Aortic smooth muscle cell (primary cell): Measurements from ENCODE around the gene CTPS1. TPM values are rescaled to one million over a fixed set of nuclear protein-coding genes. Genes with fewer than 3 reads are reported as not detected.

Experiments
- total RNA-seq: library from RNA; depleted of rRNA; stranded (reverse); fragments of >200 nt; gene quantifications from 2 replicates; pipeline ENCODE4 v1.2.3, GENCODE V29; 2014

The CTPS1 gene
- total RNA-seq: 24.2 and 30.2 TPM in 2 replicates

GRCh38 chr1:40979241-40980067 is at the start of gene CTPS1:
Gene CTPS1 (plus strand): TSS chr1:40979696. CDS start chr1:40983291, 3,595 bp downstream.

GRCh38 chr1:41021526-41022308 is 42.2 kb downstream of the CTPS1 start, which contains the start of gene SLFNL1:
Gene SLFNL1 (minus strand): TSS chr1:41021725. CDS start chr1:41020660, 1,065 bp downstream.

Other genes with a start within 250 kb of the CTPS1 start
- under 0.01 and 0.06 TPM in 2 replicates for gene KCNQ4, start 195.9 kb upstream of the CTPS1 start, total RNA-seq
- 6.1 and 6.2 TPM in 2 replicates for gene CITED4, start 117.3 kb upstream of the CTPS1 start, total RNA-seq
- gene SLFNL1, start 42.0 kb downstream of the CTPS1 start, total RNA-seq: 0.25 and 0.26 TPM in 2 replicates